SJSA1 (cell line): ENCODE results near the gene PDZRN4. TPM values are rescaled to one million over a fixed set of nuclear protein-coding genes. Genes with fewer than 3 reads are reported as not detected.

Source experiments
- DNase-seq, 2 experiments: peaks; one replicate each; pipeline ENCODE4 v3.0.0-alpha.2; 2015 to 2020; ENCODE audit warnings: low spot score in 2 of 2, low read depth in 1 of 2
- H3K27ac ChIP-seq: fragments of 250-450 bp; sonication (Bioruptor Pico); 2 replicates; pipeline ENCODE4 v1.5.1; 2020; ENCODE audit warnings: mild to moderate bottlenecking, moderate library complexity
- H3K27me3 ChIP-seq: fragments of 250-450 bp; sonication (Bioruptor Pico); replicated peaks from 2 replicates; pipeline ENCODE4 v1.5.1; 2020; ENCODE audit warnings: mild to moderate bottlenecking, moderate library complexity
- H3K36me3 ChIP-seq: fragments of 250-450 bp; sonication (Bioruptor Pico); 2 replicates; pipeline ENCODE4 v1.5.1; 2020; ENCODE audit warnings: mild to moderate bottlenecking
- H3K4me1 ChIP-seq: fragments of 250-450 bp; sonication (Bioruptor Pico); replicated peaks from 2 replicates; pipeline ENCODE4 v1.6.1; 2021; ENCODE audit warnings: mild to moderate bottlenecking
- H3K4me3 ChIP-seq: fragments of 250-450 bp; sonication (Bioruptor Pico); 2 replicates; pipeline ENCODE4 v1.5.1; 2020; ENCODE audit warnings: mild to moderate bottlenecking
- H3K9me3 ChIP-seq: fragments of 250-450 bp; sonication (Bioruptor Pico); replicated peaks from 2 replicates; pipeline ENCODE4 v1.5.1; 2020; ENCODE audit warnings: mild to moderate bottlenecking
- total RNA-seq: library from RNA; depleted of rRNA; stranded (reverse); fragments of >200 nt; shearing (Covaris generic); gene quantifications from 2 replicates; pipeline ENCODE4 v1.2.3, GENCODE V29; 2014

The PDZRN4 gene
- total RNA-seq, 1 experiment from 2014 or later: not detected

GRCh38 chr12:41325336-41325735 lies 137.2 kb downstream of the PDZRN4 start:
- H3K4me3 ChIP-seq: no peak overlapping the region
- no peaks in the 10 kb centered on the region for H3K9me3 ChIP-seq
- no peak overlapping the region for H3K27ac ChIP-seq
- H3K36me3 ChIP-seq: no peaks in the 10 kb centered on the region
- H3K27me3 ChIP-seq: no peaks in the 10 kb centered on the region; the same call in 1 of the 2 replicates
- DNase-seq: no peak
- H3K4me1 ChIP-seq: no peaks in the 10 kb centered on the region

DNA sequence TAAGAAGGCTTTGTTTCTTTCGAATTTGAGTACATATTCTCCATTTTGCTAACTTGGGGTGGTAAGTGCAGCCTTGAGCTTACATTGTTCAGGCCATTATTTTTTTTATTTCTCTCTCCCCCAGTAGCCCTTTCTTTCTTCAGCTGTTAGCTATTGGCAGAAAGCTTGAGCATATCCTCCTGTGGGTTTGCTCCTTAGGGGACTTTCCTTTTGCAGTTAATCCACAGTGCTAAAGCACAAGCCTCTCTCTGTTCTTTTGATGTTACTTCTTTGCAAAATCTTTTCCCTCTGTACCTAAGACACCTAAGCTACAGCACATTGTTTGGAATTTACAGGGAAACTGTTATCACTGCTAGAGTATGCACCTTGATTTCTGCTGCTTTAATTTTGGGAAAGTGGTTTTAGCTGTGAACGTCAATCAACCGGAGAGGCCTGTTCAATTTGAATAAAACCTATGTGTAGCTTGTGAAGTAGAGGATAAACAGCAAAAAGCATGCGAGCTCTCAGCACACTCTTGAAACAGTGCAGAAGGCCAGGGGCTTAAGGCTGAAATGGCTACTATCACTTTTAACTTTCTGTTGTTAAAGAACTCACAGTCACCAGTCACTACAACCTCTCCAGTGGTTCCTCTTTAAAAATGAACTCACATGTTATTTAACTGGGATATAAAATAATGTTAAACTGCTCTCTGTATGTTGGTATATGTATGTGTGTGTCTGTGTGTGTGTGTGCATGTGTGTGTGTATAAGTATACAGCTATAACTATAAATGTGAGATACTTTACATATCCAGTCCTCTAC lies 139.2 kb downstream of the PDZRN4 start:
- no peak overlapping the region for H3K4me3 ChIP-seq

DNA sequence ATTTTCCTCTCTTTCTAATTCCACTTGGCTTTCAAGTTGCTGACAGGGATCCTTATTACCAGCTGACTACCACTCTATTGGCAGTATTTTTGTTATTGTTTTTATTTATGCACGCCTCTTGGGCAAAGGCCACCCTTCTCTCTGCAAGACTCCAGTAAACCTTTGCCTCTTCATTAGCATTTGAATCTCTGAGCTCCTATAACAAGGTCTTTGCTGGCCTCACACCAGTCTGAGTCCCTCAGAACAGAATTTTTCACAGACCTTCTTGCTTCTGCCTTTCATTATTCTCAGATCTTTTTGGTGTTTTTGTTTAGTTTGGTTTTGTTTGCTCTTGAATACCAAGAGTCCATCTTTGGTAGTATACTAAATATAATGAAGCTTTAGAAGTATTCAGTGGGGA lies 145.9 kb downstream of the PDZRN4 start:
- H3K36me3 ChIP-seq: no peaks in the 10 kb centered on the region
- H3K27me3 ChIP-seq: no peaks in the 10 kb centered on the region
- DNase-seq: no peak
- no peak overlapping the region for H3K4me3 ChIP-seq
- no peaks in the 10 kb centered on the region for H3K9me3 ChIP-seq
- H3K4me1 ChIP-seq: no peaks in the 10 kb centered on the region
- H3K27ac ChIP-seq: no peak overlapping the region

More for the DNA sequence above, 139.2 kb downstream of the PDZRN4 start:
- H3K9me3 ChIP-seq: no peaks in the 10 kb centered on the region
- H3K27ac ChIP-seq: no peak overlapping the region
- H3K36me3 ChIP-seq: no peaks in the 10 kb centered on the region
- DNase-seq: no peak
- no peaks in the 10 kb centered on the region; the same call in 1 of the 2 replicates for H3K27me3 ChIP-seq
- no peaks in the 10 kb centered on the region for H3K4me1 ChIP-seq

GRCh38 chr12:41334390-41334789 lies 146.3 kb downstream of the PDZRN4 start:
- Histone ChIP-seq H3K4me3 (no peak overlapping the region), H3K9me3 (no peaks in the 10 kb centered on the region), H3K27me3 (no peaks in the 10 kb centered on the region), H3K4me1 (no peaks in the 10 kb centered on the region), H3K27ac (no peak overlapping the region), H3K36me3 (no peaks in the 10 kb centered on the region)
- no peak for DNase-seq

DNA sequence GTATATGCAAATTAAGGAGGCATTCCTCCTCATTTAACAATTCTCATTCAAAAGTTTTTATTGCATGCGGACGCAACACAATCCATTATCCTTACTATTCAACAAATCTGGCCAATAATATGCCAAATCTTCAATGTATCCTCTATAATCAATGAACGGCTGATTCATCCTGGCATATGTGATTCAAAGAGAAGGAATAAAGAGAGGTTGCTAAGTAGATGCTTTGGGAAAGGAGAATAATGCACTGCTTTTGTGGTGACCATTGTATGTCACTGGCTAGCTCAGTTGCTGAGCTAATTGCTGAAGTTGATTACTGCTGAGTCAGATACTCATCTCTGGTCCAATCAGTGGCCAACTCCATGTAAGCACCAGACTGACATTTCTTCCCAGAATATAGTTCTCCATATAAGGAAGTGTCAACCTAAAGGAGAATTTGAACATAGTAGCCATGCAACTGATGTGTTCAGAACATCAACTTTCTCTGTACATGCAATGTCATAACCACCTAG lies 148.0 kb downstream of the PDZRN4 start:
- H3K9me3 ChIP-seq: no peaks in the 10 kb centered on the region
- no peaks in the 10 kb centered on the region for H3K36me3 ChIP-seq
- H3K4me3 ChIP-seq: no peak overlapping the region
- DNase-seq: no peak
- no peak overlapping the region for H3K27ac ChIP-seq
- H3K27me3 ChIP-seq: no peaks in the 10 kb centered on the region
- no peaks in the 10 kb centered on the region for H3K4me1 ChIP-seq

GRCh38 chr12:41339784-41340183 lies 151.7 kb downstream of the PDZRN4 start:
- no peak for DNase-seq
- Histone ChIP-seq H3K36me3 (no peaks in the 10 kb centered on the region), H3K9me3 (no peaks in the 10 kb centered on the region), H3K27ac (no peak overlapping the region), H3K4me3 (no peak overlapping the region), H3K4me1 (no peaks in the 10 kb centered on the region), H3K27me3 (no peaks in the 10 kb centered on the region)

- no peak overlapping the region for H3K27ac ChIP-seq
- 0 out of 2 replicates have a peak, but pooled peaks cover 2% of the 10 kb centered on the region for H3K27me3 ChIP-seq
- no peaks in the 10 kb centered on the region for H3K36me3 ChIP-seq
- no peak overlapping the region for H3K4me3 ChIP-seq
- no peak for DNase-seq
- no peaks in the 10 kb centered on the region for H3K4me1 ChIP-seq
- H3K9me3 ChIP-seq: no peaks in the 10 kb centered on the region
Measured at GRCh38 chr12:41344776-41345470, 156.8 kb downstream of the PDZRN4 start.

GRCh38 chr12:41348198-41348597 lies 160.1 kb downstream of the PDZRN4 start:
- Histone ChIP-seq H3K27me3 (0 out of 2 replicates have a peak, but pooled peaks cover 2% of the 10 kb centered on the region), H3K4me1 (no peaks in the 10 kb centered on the region)

GRCh38 chr12:41356181-41356580 lies 168.1 kb downstream of the PDZRN4 start:
- Histone ChIP-seq H3K27ac (no peak overlapping the region), H3K9me3 (no peaks in the 10 kb centered on the region), H3K36me3 (no peaks in the 10 kb centered on the region), H3K4me1 (no peaks in the 10 kb centered on the region), H3K27me3 (no peaks in the 10 kb centered on the region), H3K4me3 (no peak overlapping the region)
- no peak for DNase-seq

More at GRCh38 chr12:41348198-41348597, 160.1 kb downstream of the PDZRN4 start:
- H3K4me3 ChIP-seq: no peak overlapping the region
- no peaks in the 10 kb centered on the region for H3K9me3 ChIP-seq
- H3K27ac ChIP-seq: no peak overlapping the region
- no peaks in the 10 kb centered on the region for H3K36me3 ChIP-seq
- DNase-seq: no peak

- Histone ChIP-seq H3K27ac (no peak overlapping the region), H3K36me3 (no peaks in the 10 kb centered on the region), H3K4me1 (no peaks in the 10 kb centered on the region), H3K27me3 (no peaks in the 10 kb centered on the region), H3K9me3 (no peaks in the 10 kb centered on the region), H3K4me3 (no peak overlapping the region)
- DNase-seq: no peak
Measured at GRCh38 chr12:41361738-41362137, 173.6 kb downstream of the PDZRN4 start.

DNA sequence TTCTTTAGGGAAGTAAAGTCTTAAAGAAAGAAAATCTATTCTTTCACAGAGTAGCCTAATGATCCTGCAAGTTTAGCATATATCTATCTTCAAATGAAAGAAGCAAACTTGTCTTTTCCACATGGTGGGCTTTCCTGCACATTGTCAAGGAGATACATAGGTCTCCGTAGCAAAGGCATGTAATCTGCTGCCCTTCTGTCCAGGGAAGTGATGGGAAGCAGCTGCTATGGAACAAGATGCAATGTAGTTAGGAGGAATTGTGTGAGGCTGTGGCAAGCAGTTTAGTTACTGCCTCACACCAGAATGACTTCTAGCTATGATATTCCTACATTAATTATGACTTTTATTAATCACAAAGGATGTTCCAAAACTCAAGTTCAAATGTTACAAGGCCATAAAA lies 174.4 kb downstream of the PDZRN4 start:
- no peak overlapping the region for H3K27ac ChIP-seq
- no peaks in the 10 kb centered on the region for H3K4me1 ChIP-seq
- H3K4me3 ChIP-seq: no peak overlapping the region
- H3K36me3 ChIP-seq: no peaks in the 10 kb centered on the region
- H3K27me3 ChIP-seq: no peaks in the 10 kb centered on the region
- no peaks in the 10 kb centered on the region for H3K9me3 ChIP-seq
- no peak for DNase-seq

DNA sequence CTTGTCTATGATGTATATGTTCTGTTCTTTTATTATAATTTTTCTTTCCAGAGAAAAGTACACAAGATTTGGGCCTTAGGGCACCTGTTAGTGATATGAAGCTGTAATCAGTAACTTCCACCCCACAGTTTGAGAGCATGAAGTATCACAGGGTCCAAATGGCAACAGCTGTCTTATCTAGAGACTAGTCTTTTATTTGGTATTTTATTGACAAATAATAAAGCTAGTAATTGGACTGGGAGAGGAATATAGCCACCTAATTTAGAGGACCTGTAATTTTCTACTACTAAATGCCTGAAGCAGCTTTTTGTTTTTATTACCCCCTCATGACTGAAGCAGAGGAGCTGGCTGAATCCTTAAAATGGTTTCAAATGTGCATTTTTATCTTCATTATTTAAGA lies 174.8 kb downstream of the PDZRN4 start:
- Histone ChIP-seq H3K4me1 (no peaks in the 10 kb centered on the region), H3K36me3 (no peaks in the 10 kb centered on the region), H3K9me3 (no peaks in the 10 kb centered on the region), H3K27ac (no peak overlapping the region), H3K27me3 (no peaks in the 10 kb centered on the region), H3K4me3 (no peak overlapping the region)
- no peak for DNase-seq

DNA sequence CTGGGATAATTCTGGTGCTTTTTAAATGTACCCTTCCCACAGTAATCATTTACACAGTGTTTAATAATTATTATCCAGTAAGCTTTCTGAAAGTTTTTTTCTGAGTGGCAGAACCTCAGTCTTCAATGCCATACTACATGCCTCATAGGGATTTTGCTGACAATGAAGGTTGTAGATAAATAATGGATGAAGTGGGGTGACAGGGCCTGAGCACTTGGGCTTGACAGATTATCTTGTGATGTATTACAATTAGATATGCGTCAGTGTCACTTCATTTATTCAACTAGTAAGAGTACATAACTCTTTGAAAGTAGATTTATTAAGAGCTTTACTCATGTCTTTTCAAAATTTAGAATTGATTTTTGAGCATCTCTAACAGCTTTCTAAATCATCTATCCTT lies 176.1 kb downstream of the PDZRN4 start:
- no peaks in the 10 kb centered on the region for H3K36me3 ChIP-seq

GRCh38 chr12:41365653-41366171 lies 177.6 kb downstream of the PDZRN4 start:
- no peak for DNase-seq
- Histone ChIP-seq H3K9me3 (no peaks in the 10 kb centered on the region), H3K4me3 (no peak overlapping the region), H3K36me3 (no peaks in the 10 kb centered on the region), H3K27me3 (no peaks in the 10 kb centered on the region), H3K4me1 (no peaks in the 10 kb centered on the region), H3K27ac (no peak overlapping the region)

More for the DNA sequence above, 176.1 kb downstream of the PDZRN4 start:
- Histone ChIP-seq H3K27me3 (no peaks in the 10 kb centered on the region), H3K4me1 (no peaks in the 10 kb centered on the region), H3K27ac (no peak overlapping the region), H3K4me3 (no peak overlapping the region), H3K9me3 (no peaks in the 10 kb centered on the region)
- DNase-seq: no peak
